HCT116 (cell line): ENCODE measurements around the gene ACOXL. TPM values are rescaled to one million over a fixed set of nuclear protein-coding genes. Genes with fewer than 3 reads are reported as not detected.

Experiments
- ATAC-seq: fragments of 200-7000 bp; cut with Tn5 transposase; 2 replicates; pipeline ENCODE4 v1.9.1; 2020; ENCODE audit warnings: mild to moderate bottlenecking, moderate library complexity
- BruUV-seq: library from RNA; stranded (reverse); fragments of 400-500 nt; replicated peaks from 2 replicates; lab custom pipeline; 2021; lab: Mats Ljungman, UMichigan
- CTCF ChIA-PET: fragments of 300-600 bp; sonication (Branson Sonifier 250); formaldehyde crosslinking; loops from one replicate; lab custom pipeline; 2021; ENCODE audit warnings: antibody characterized with exemption; lab: Charles Lee
- POLR2A ChIA-PET: fragments of 300-600, 350-600 bp; sonication (Branson Sonifier 250); formaldehyde crosslinking; loops from one replicate; lab custom pipeline; 2021; ENCODE audit warnings: antibody characterized with exemption; lab: Charles Lee
- RAD21 ChIA-PET, 2 experiments: fragments of 300-600 bp; sonication (Branson Sonifier 250); formaldehyde crosslinking; loops; one replicate each; lab custom pipeline; 2023; ENCODE audit warnings: low total read pairs in 2 of 2; ENCODE audit not compliant: uncharacterized antibody in 2 of 2, unreplicated experiment in 2 of 2, low non-redundant PET in 1 of 2; lab: Charles Lee
- DNase-seq: peaks from one replicate; pipeline ENCODE4 v3.0.0-alpha.2; 2010; ENCODE audit warnings: low read depth, low spot score
- H2AFZ ChIP-seq: fragments of 200-600 bp; shearing (Covaris generic), sonication (generic); 2 replicates; pipeline ENCODE4 v1.6.1; 2017; ENCODE audit warnings: low read depth, mixed run types, mixed read lengths, antibody characterized with exemption, low read length; ENCODE audit not compliant: poor library complexity, severe bottlenecking
- H3K27ac ChIP-seq: 2 replicates; pipeline ENCODE4 v1.5.1; 2012; ENCODE audit warnings: low read depth, low read length
- H3K27me3 ChIP-seq: fragments of 200-600 bp; sonication (generic); 2 replicates; pipeline ENCODE4 v1.6.1; 2016; ENCODE audit warnings: mixed run types, low read length, mixed read lengths; ENCODE audit not compliant: insufficient read depth
- H3K36me3 ChIP-seq, 2 experiments: fragments of 200-500 bp in 1 of 2; fragments of 200-600 bp in 1 of 2; sonication (Bioruptor generic) in 1 of 2; sonication (generic) in 1 of 2; 2 replicates each; pipeline versions ENCODE4 v1.5.1 to v1.6.1; 2014 to 2016; ENCODE audit warnings: low read length in 2 of 2, inconsistent platforms in 1 of 2, mixed read lengths in 1 of 2, mixed run types in 1 of 2; ENCODE audit not compliant: insufficient read depth in 2 of 2, control insufficient read depth in 1 of 2
- H3K4me1 ChIP-seq, 2 experiments: fragments of 200-600 bp in 1 of 2; sonication (generic) in 1 of 2; 2 replicates each; pipeline versions ENCODE4 v1.5.1 to v1.6.1; 2012 to 2017; ENCODE audit warnings: low read length in 2 of 2, inconsistent platforms in 1 of 2, mild to moderate bottlenecking in 1 of 2, mixed read lengths in 1 of 2, mixed run types in 1 of 2, moderate library complexity in 1 of 2; ENCODE audit not compliant: insufficient read depth in 2 of 2, control insufficient read depth in 1 of 2
- H3K4me2 ChIP-seq: fragments of 200-600 bp; sonication (generic); 2 replicates; pipeline ENCODE4 v1.6.1; 2017; ENCODE audit warnings: mixed run types, low read length, mixed read lengths
- H3K4me3 ChIP-seq, 2 experiments: fragments of 200-600 bp in 1 of 2; sonication (generic) in 1 of 2; replicated peaks in 1 of 2; 2 replicates each; pipeline ENCODE4 v1.5.1; 2011 to 2016; ENCODE audit warnings: low read length in 2 of 2, control low read depth in 1 of 2, low read depth in 1 of 2, mild to moderate bottlenecking in 1 of 2, mixed read lengths in 1 of 2, mixed run types in 1 of 2
- H3K79me2 ChIP-seq: fragments of 200-600 bp; sonication (generic); 2 replicates; pipeline ENCODE4 v1.6.1; 2017; ENCODE audit warnings: mild to moderate bottlenecking, mixed run types, low read length, moderate library complexity, mixed read lengths; ENCODE audit not compliant: insufficient read depth
- H3K9ac ChIP-seq: fragments of 200-600 bp; sonication (generic); 2 replicates; pipeline ENCODE4 v1.6.1; 2016; ENCODE audit warnings: low read length, mixed read lengths
- H3K9me2 ChIP-seq: fragments of 200-600 bp; sonication (generic), shearing (Covaris generic); 2 replicates; pipeline ENCODE4 v1.6.1; 2017; ENCODE audit warnings: mixed run types, mild to moderate bottlenecking, moderate library complexity; ENCODE audit not compliant: insufficient read depth
- H3K9me3 ChIP-seq, 2 experiments: fragments of 200-500 bp in 1 of 2; fragments of 200-600 bp in 1 of 2; sonication (Bioruptor generic) in 1 of 2; sonication (generic) in 1 of 2; 2 replicates each; pipeline ENCODE4 v1.6.1; 2014 to 2017; ENCODE audit warnings: low read length in 2 of 2, mixed read lengths in 2 of 2, inconsistent platforms in 1 of 2, low read depth in 1 of 2, mild to moderate bottlenecking in 1 of 2, mixed run types in 1 of 2, moderate library complexity in 1 of 2; ENCODE audit not compliant: control insufficient read depth in 1 of 2, insufficient read depth in 1 of 2
- H4K20me1 ChIP-seq: fragments of 200-600 bp; sonication (generic), shearing (Covaris generic); 2 replicates; pipeline ENCODE4 v1.6.1; 2017; ENCODE audit warnings: mixed run types, mild to moderate bottlenecking, moderate library complexity; ENCODE audit not compliant: insufficient read depth
- EGR1 ChIP-seq: IDR thresholded peaks from 2 replicates; pipeline ENCODE4 v1.6.1; 2012; ENCODE audit warnings: low read depth
- EZH2 ChIP-seq: fragments of 200-600 bp; sonication (generic); IDR thresholded peaks from 2 replicates; pipeline ENCODE4 v1.6.1; 2017; ENCODE audit warnings: antibody characterized with exemption, mixed run types
- JUND ChIP-seq: IDR thresholded peaks from 2 replicates; pipeline ENCODE4 v1.6.1; 2012
- POLR2A ChIP-seq: IDR thresholded peaks from 2 replicates; pipeline ENCODE4 v1.7.0; 2011; ENCODE audit warnings: borderline replicate concordance; ENCODE audit not compliant: insufficient read depth, insufficient read length; ENCODE audit errors: extremely low read depth
- POLR2AphosphoS5 ChIP-seq: IDR thresholded peaks from 2 replicates; pipeline ENCODE4 v1.6.1; 2011; ENCODE audit warnings: mild to moderate bottlenecking, low read depth, low read length, moderate library complexity
- REST ChIP-seq: IDR thresholded peaks from 2 replicates; pipeline ENCODE4 v1.6.1; 2012; ENCODE audit warnings: low read depth
- ZFX ChIP-seq: fragments of 450-650 bp; IDR thresholded peaks from 2 replicates; pipeline ENCODE4 v1.6.1; 2017
- ZNF274 ChIP-seq: fragments of 200-500 bp; sonication (Bioruptor generic); IDR thresholded peaks from 2 replicates; pipeline ENCODE4 v1.6.1; 2014; ENCODE audit warnings: mild to moderate bottlenecking, low read depth, low read length, inconsistent platforms
- intact Hi-C: fragments of 100-400 bp; cut with micrococcal nuclease; formaldehyde crosslinking; loops from 2 replicates; pipeline ENCODE4 v1.10.0; 2022
- total RNA-seq: library from RNA; stranded (reverse); gene quantifications from one replicate; pipeline ENCODE4 v1.2.1, GENCODE V29; 2021; ENCODE audit not compliant: unreplicated experiment
- TF ChIP-seq, protein P1 (sequence below): IDR thresholded peaks from 2 replicates; pipeline ENCODE4 v1.6.1; 2012
- TF ChIP-seq, protein P2 (sequence below), 3 experiments: fragments of 200-600 bp in 1 of 3; sonication (generic) in 1 of 3; IDR thresholded peaks in 2 of 3; conservative IDR thresholded peaks in 1 of 3; 2 replicates each; pipeline ENCODE4 v1.5.1; 2012 to 2017; ENCODE audit warnings: low read depth in 2 of 3, low read length in 2 of 3, antibody characterized with exemption in 1 of 3, borderline replicate concordance in 1 of 3, control low read depth in 1 of 3, mild to moderate bottlenecking in 1 of 3, mixed read lengths in 1 of 3, mixed run types in 1 of 3, moderate library complexity in 1 of 3; ENCODE audit not compliant: insufficient read depth in 1 of 3

The ACOXL gene
- total RNA-seq, 1 experiment from 2014 or later: 5.5 TPM

GRCh38 chr2:110766291-110766690 is 33.9 kb downstream of the ACOXL start:
- Histone ChIP-seq H3K79me2 (no peaks in the 10 kb centered on the region), H3K4me3 (no peak overlapping the region), H3K27me3 (no peaks in the 10 kb centered on the region), H3K4me1 (peaks cover 0 to 5% of the 10 kb centered on the region in 2 experiments; a peak in 1 of 4 replicates), H3K36me3 (no peaks in the 10 kb centered on the region), H3K9me2 (no peaks in the 10 kb centered on the region), H2AFZ (no peak overlapping the region), H3K9ac (no peak overlapping the region), H3K27ac (no peak overlapping the region), H3K4me2 (no peak overlapping the region), H4K20me1 (no peaks in the 10 kb centered on the region), H3K9me3 (no peaks in the 10 kb centered on the region)
- ChIA-PET CTCF (no interaction called here), POLR2A (no interaction called here), RAD21 (no interaction called here)
- no TSS peak for BruUV-seq
- ATAC-seq (no peak), DNase-seq (no peak)
- intact Hi-C loops: no loop called here
- TF ChIP-seq EZH2 (no peak), POLR2AphosphoS5 (no peak), ZFX (no peak), POLR2A (no peak), JUND (no peak), REST (no peak), EGR1 (no peak), ZNF274 (no peak)
- TF ChIP-seq, protein P1, sequence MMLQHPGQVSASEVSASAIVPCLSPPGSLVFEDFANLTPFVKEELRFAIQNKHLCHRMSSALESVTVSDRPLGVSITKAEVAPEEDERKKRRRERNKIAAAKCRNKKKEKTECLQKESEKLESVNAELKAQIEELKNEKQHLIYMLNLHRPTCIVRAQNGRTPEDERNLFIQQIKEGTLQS: no peak
- TF ChIP-seq, protein P2, sequence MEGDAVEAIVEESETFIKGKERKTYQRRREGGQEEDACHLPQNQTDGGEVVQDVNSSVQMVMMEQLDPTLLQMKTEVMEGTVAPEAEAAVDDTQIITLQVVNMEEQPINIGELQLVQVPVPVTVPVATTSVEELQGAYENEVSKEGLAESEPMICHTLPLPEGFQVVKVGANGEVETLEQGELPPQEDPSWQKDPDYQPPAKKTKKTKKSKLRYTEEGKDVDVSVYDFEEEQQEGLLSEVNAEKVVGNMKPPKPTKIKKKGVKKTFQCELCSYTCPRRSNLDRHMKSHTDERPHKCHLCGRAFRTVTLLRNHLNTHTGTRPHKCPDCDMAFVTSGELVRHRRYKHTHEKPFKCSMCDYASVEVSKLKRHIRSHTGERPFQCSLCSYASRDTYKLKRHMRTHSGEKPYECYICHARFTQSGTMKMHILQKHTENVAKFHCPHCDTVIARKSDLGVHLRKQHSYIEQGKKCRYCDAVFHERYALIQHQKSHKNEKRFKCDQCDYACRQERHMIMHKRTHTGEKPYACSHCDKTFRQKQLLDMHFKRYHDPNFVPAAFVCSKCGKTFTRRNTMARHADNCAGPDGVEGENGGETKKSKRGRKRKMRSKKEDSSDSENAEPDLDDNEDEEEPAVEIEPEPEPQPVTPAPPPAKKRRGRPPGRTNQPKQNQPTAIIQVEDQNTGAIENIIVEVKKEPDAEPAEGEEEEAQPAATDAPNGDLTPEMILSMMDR (IDR thresholded peaks at IDR 0.05 in 2 of 3, conservative IDR thresholded peaks at IDR 0.05 in 1 of 3; ENCODE audit: borderline replicate concordance in 1 of 3, insufficient read depth in 1 of 3, low read depth in 2 of 3, low read length in 2 of 3): no peak
